Dendritic cell treated with granulocyte-macrophage colony-stimulating factor and Interleukin-4, amounts not matched to agents 40 ng/mL and 50 ng/mL, for 4 days (primary cell): ENCODE measurements around the gene ROCK1.
"Not testable (repeated sequence)": the region's sequence is repeated elsewhere in the genome, so short reads cannot be mapped to it uniquely, and the experiment has no call there.

Source experiments
- H3K27ac Mint-ChIP-seq: one replicate; pipeline ENCODE4 v1.8.0; 2022; ENCODE audit warnings: mild to moderate bottlenecking, mixed read lengths
- H3K27me3 Mint-ChIP-seq: one replicate; pipeline ENCODE4 v1.8.0; 2022; ENCODE audit warnings: mild to moderate bottlenecking, mixed read lengths
- H3K36me3 Mint-ChIP-seq: one replicate; pipeline ENCODE4 v1.8.0; 2022; ENCODE audit warnings: low read depth, mixed read lengths
- H3K4me1 Mint-ChIP-seq: one replicate; pipeline ENCODE4 v1.8.0; 2022; ENCODE audit warnings: low read depth, mixed read lengths
- H3K4me3 Mint-ChIP-seq: one replicate; pipeline ENCODE4 v1.8.0; 2022; ENCODE audit warnings: mild to moderate bottlenecking, moderate library complexity, mixed read lengths
- H3K9me3 Mint-ChIP-seq: one replicate; pipeline ENCODE4 v1.8.0; 2022; ENCODE audit warnings: mixed read lengths
- intact Hi-C: fragments of 100-400 bp; cut with micrococcal nuclease; formaldehyde crosslinking; loops from one replicate; pipeline ENCODE4 v1.15.0; 2022

The ROCK1 gene

DNA sequence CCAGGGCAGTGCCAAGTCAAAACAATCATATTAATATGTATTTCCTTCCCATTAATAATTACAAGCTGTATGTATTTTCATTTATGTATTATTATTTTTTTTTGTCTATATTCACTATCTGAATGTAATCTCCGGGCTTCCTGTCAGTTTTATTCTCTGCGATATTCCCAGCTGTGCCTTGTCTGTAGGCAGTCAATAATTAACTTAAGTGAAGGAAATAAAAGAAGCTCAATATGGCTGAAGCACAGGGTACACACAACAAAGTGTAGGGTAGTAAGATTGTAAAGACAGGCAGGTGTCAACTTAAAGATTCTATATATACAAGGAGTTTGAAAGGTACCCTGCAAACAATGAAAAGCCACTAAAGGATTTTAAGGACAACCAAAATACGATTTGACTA, 122.9 kb downstream of the ROCK1 start:
- no peaks in the 10 kb centered on the region for H3K9me3 Mint-ChIP-seq
- intact Hi-C loops, result loop anchor here (10.0 kb wide), 1 partner anchor 876 kb away; no protein-coding TSS in a partner anchor
- no peaks in the 10 kb centered on the region for H3K4me1 Mint-ChIP-seq
- H3K4me3 Mint-ChIP-seq, result no peak overlapping the region
- no peaks in the 10 kb centered on the region for H3K27me3 Mint-ChIP-seq
- no peak overlapping the region for H3K27ac Mint-ChIP-seq
- H3K36me3 Mint-ChIP-seq, result peaks cover 90% of the 10 kb centered on the region

DNA sequence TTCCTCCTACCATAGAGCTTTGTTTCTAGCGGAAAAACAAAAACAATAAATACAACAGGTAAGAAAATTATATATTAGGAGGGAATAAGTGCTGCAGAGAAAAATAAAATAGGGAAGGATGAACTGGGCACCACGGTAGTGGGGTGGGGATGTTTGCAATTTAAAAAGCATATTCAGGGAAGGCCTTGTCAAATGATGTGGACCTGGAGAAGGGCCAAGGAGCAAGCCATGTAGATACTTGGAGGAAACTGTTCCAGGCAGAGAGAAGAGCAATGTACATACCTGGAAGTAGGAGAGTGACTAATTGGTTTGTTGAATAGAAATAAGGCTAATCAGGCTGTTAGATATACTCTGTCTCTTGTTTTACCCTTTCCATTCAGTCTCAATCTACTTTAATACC, 136.5 kb downstream of the ROCK1 start:
- H3K9me3 Mint-ChIP-seq, result no peaks in the 10 kb centered on the region
- peaks cover 6% of the 10 kb centered on the region for H3K4me1 Mint-ChIP-seq
- H3K27me3 Mint-ChIP-seq, result no peaks in the 10 kb centered on the region
- peaks cover 95% of the 10 kb centered on the region for H3K36me3 Mint-ChIP-seq
- intact Hi-C loops, result loop anchor here (10.0 kb wide), 1 partner anchor 560 kb away; no protein-coding TSS in a partner anchor
- no peak overlapping the region for H3K4me3 Mint-ChIP-seq
- no peak overlapping the region for H3K27ac Mint-ChIP-seq

DNA sequence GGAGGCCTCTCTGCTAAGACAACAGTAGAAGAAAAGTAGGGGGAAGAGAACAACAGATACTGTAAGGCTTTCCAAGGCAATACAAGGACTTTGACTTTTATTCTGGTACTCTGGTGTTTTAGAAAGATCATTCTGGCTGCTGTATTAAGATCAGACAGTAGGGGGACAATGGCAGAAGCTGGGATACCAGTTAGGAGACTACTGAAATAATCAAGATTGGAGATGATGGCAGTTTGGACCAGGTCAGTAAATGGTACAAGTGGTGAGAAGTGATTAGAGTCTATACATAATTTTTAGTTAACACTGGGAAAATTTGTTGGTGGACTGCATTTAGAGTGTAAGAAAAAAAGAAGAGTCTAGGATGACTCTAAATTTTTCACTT, 139.7 kb downstream of the ROCK1 start:
- intact Hi-C loops, result loop anchor here (10.0 kb wide), 1 partner anchor 563 kb away; no protein-coding TSS in a partner anchor
- H3K27ac Mint-ChIP-seq, result no peak overlapping the region
- H3K36me3 Mint-ChIP-seq, result peaks cover 93% of the 10 kb centered on the region
- peaks cover 6% of the 10 kb centered on the region for H3K4me1 Mint-ChIP-seq
- no peak overlapping the region for H3K4me3 Mint-ChIP-seq
- H3K27me3 Mint-ChIP-seq, result no peaks in the 10 kb centered on the region
- no peaks in the 10 kb centered on the region for H3K9me3 Mint-ChIP-seq

DNA sequence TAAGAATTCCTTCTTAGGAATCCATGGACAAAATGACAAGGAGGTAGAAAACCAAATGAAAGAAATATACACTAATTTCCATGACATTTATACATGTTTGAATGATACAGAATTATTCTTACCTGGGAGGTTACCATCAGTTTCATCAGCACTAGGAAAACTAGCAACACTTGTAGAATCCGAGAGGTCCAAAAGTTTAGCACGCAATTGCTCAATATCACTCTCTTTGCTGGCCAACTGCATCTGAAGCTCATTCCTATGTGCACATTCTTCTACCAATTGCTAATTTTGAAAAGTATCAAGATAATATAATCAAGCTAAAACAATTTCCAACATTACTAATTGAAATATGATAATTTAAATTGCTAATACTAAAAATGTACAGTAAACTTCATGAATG, 144.8 kb downstream of the ROCK1 start:
- Mint-ChIP-seq H3K4me1 (no peaks in the 10 kb centered on the region), H3K27ac (no peak overlapping the region), H3K36me3 (peaks cover 77% of the 10 kb centered on the region), H3K9me3 (no peaks in the 10 kb centered on the region), H3K4me3 (no peak overlapping the region), H3K27me3 (no peaks in the 10 kb centered on the region)
- intact Hi-C loops, result loop anchor here (5.0 kb wide), 1 partner anchor 36 kb away; no protein-coding TSS in a partner anchor

DNA sequence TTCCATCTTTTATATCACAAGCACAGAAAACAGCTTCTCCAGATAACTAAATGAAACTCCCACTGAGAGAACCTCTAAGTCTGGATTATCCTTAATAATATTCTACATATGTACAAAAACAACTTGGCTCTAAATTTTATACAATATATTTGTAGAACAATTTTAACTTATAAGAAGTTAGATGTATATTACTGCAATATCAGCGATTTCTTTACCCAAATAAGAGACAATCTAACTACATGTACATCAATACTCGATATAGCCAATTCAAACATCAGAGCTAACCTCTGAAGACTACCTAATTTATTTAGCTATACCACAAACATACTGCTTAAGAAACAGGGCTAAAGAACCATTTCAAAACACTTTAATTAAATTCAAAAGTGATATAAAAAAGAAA, 148.6 kb downstream of the ROCK1 start:
- Mint-ChIP-seq H3K9me3 (no peaks in the 10 kb centered on the region), H3K4me3 (no peak overlapping the region), H3K4me1 (no peaks in the 10 kb centered on the region), H3K27ac (no peak overlapping the region), H3K27me3 (no peaks in the 10 kb centered on the region), H3K36me3 (peaks cover 56% of the 10 kb centered on the region)
- intact Hi-C loops, result no loop called here

DNA sequence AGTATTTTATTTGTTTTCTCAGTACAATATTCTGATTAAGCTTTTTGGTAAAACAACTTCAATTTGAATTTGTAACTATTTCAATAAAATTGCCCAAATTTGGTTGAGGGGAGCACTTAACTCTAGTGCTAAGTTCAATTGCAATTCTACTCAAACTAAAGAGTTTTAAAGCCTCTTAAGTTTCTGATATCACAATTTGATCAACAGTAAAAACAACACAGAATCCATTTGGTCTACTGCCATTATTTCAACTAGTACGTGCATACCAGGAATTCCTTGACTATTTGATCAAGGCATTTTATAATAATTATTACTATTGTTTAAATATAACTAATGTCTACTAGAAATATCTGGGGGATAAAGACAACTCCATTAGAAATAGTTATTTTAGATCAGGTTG, 150.9 kb downstream of the ROCK1 start:
- H3K4me3 Mint-ChIP-seq, result no peak overlapping the region
- H3K36me3 Mint-ChIP-seq, result peaks cover 46% of the 10 kb centered on the region
- H3K27ac Mint-ChIP-seq, result no peak overlapping the region
- no peaks in the 10 kb centered on the region for H3K27me3 Mint-ChIP-seq
- H3K4me1 Mint-ChIP-seq, result no peaks in the 10 kb centered on the region
- no peaks in the 10 kb centered on the region for H3K9me3 Mint-ChIP-seq
- intact Hi-C loops, result no loop called here

DNA sequence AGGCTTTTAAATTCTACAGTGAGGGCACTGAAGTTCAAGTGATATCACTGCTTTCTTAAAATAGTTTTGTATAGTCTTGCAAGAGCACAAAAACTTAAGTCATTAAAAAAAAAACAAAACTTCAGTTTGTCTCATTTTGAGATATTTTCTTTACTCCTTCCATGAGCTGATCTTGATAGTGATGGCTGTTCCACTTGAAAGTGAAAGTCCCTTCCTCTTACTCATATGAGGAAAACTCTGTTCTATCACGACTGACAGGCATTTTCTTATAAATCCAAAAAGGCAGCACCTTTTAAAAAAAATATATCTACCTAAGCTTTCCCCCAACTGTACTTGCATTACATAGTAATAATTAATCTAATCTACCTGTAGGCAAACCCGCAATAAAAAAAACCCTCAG, 160.8 kb downstream of the ROCK1 start:
- H3K27ac Mint-ChIP-seq, H3K9me3 Mint-ChIP-seq, H3K4me3 Mint-ChIP-seq, H3K27me3 Mint-ChIP-seq, intact Hi-C loops, H3K4me1 Mint-ChIP-seq: not testable (repeated sequence)
- H3K36me3 Mint-ChIP-seq, result peaks cover 41% of the 10 kb centered on the region
